Esophagus squamous epithelium (tissue), 5 donors: ENCODE data around the gene BHLHA15. TPM values are rescaled to one million over a fixed set of nuclear protein-coding genes. Genes with fewer than 3 reads are reported as not detected.

ENCODE experiments used
- DNase-seq: peaks from one replicate; lab custom pipeline; 2025; lab: John Stamatoyannopoulos, UW
- H3K27ac ChIP-seq, 4 donors: fragments of 200-600 bp; sonication (generic); one replicate each; pipeline ENCODE4 v1.5.1; 2016 to 2019; ENCODE audit warnings: mild to moderate bottlenecking in 1 of 4
- H3K27me3 ChIP-seq, 4 donors: fragments of 200-600 bp; sonication (generic); 1 replicate in 3 of 4; 2 replicates in 1 of 4; pipeline versions ENCODE4 v1.5.1 to v1.6.0; 2017 to 2021; ENCODE audit warnings: antibody characterized with exemption in 1 of 4
- H3K36me3 ChIP-seq, 3 donors: fragments of 200-600 bp; sonication (generic); one replicate each; pipeline ENCODE4 v1.5.1; 2016 to 2019
- H3K4me1 ChIP-seq, 3 donors: fragments of 200-600 bp; sonication (generic); one replicate each; pipeline ENCODE4 v1.5.1; 2017 to 2019
- H3K4me3 ChIP-seq, 4 donors: fragments of 200-600 bp; sonication (generic); 1 replicate in 3 of 4; 2 replicates in 1 of 4; pipeline ENCODE4 v1.5.1; 2016 to 2019; ENCODE audit warnings: mild to moderate bottlenecking in 2 of 4, moderate library complexity in 1 of 4
- H3K9me3 ChIP-seq, 3 donors: fragments of 200-600 bp; sonication (generic); one replicate each; pipeline ENCODE4 v1.5.1; 2016 to 2019
- CTCF ChIP-seq, 6 experiments: fragments of 450-650 bp in 4 of 6; fragments of 200-600 bp in 2 of 6; sonication (generic) in 2 of 6; IDR thresholded peaks; one replicate each; pipeline ENCODE4 v1.5.1; 2016 to 2019; ENCODE audit warnings: antibody characterized with exemption in 6 of 6, mild to moderate bottlenecking in 4 of 6, moderate library complexity in 4 of 6
- POLR2A ChIP-seq, 4 donors: fragments of 450-650 bp; IDR thresholded peaks; one replicate each; pipeline ENCODE4 v1.6.1; 2017; ENCODE audit warnings: antibody characterized with exemption in 4 of 4, mild to moderate bottlenecking in 4 of 4, moderate library complexity in 3 of 4
- WGBS, 2 donors: methylation state at CpG; one replicate each; pipeline ENCODE4 v1.1.5; 2018; 5-methylcytosine and 5-hydroxymethylcytosine counted together
- intact Hi-C: fragments of 100-400 bp; cut with DNase I; formaldehyde crosslinking; loops from one replicate; pipeline ENCODE4 v1.15.0; 2022
- total RNA-seq, 4 donors: library from RNA; depleted of rRNA; stranded (reverse); fragments of >200 nt; gene quantifications; one replicate each; pipeline ENCODE4 v1.1.0, GENCODE V29; 2016
- donor health status: DM: yes; HTN: yes; CAD: no.

Gene BHLHA15
- total RNA-seq, 4 donors from 2014 or later, result 0.82 to 8.0 (median 2.3) TPM

GRCh38 chr7:98168904-98169621 lies 42.2 kb upstream of the BHLHA15 start:
- intact Hi-C loops, result loop anchor here (5.0 kb wide), 1 partner anchor 62 kb away; the partner anchor contains the start of gene LMTK2

GRCh38 chr7:98170966-98171365 lies 40.3 kb upstream of the BHLHA15 start:
- intact Hi-C loops, result no loop called here
- Histone ChIP-seq H3K27me3 (no peaks in the 10 kb centered on the region), H3K27ac (no peak overlapping the region), H3K4me1 (no peaks in the 10 kb centered on the region), H3K36me3 (peaks cover 0 to 68% (median 3%) of the 10 kb centered on the region in 3 donors), H3K4me3 (no peak overlapping the region), H3K9me3 (no peaks in the 10 kb centered on the region)
- no peak for DNase-seq
- TF ChIP-seq CTCF (IDR thresholded peaks at IDR 0.05), result no peak
- TF ChIP-seq POLR2A (IDR thresholded peaks at IDR 0.05), result no peak
- WGBS, 2 donors, result 90 to 92% methylated on average over 8 of the region's 8 CpGs

More at GRCh38 chr7:98168904-98169621, 42.2 kb upstream of the BHLHA15 start:
- 86 to 90% methylated on average over 5 of the region's 5 CpGs for WGBS, 2 donors
- peaks cover 0 to 3% (median 0%) of the 10 kb centered on the region in 3 donors for H3K4me1 ChIP-seq
- peaks cover 0 to 52% (median 3%) of the 10 kb centered on the region in 3 donors for H3K36me3 ChIP-seq
- no peaks in the 10 kb centered on the region for H3K9me3 ChIP-seq
- H3K4me3 ChIP-seq, result no peak overlapping the region
- no peak overlapping the region for H3K27ac ChIP-seq
- H3K27me3 ChIP-seq, result no peaks in the 10 kb centered on the region
- TF ChIP-seq CTCF (IDR thresholded peaks at IDR 0.05), result no peak
- no peak for TF ChIP-seq POLR2A (IDR thresholded peaks at IDR 0.05)
- DNase-seq, result no peak

GRCh38 chr7:98171449-98171848 lies 39.8 kb upstream of the BHLHA15 start:
- intact Hi-C loops, result no loop called here
- no peaks in the 10 kb centered on the region for H3K4me1 ChIP-seq
- H3K9me3 ChIP-seq, result no peaks in the 10 kb centered on the region
- peaks cover 0 to 72% (median 3%) of the 10 kb centered on the region in 3 donors for H3K36me3 ChIP-seq
- no peak overlapping the region for H3K4me3 ChIP-seq
- no peak for DNase-seq
- 96% methylated on average over 21 to 24 of the region's 24 CpGs for WGBS, 2 donors
- H3K27me3 ChIP-seq, result no peaks in the 10 kb centered on the region
- no peak for TF ChIP-seq CTCF (IDR thresholded peaks at IDR 0.05)
- no peak for TF ChIP-seq POLR2A (IDR thresholded peaks at IDR 0.05)
- no peak overlapping the region for H3K27ac ChIP-seq

GRCh38 chr7:98174334-98175259 lies 36.6 kb upstream of the BHLHA15 start:
- 88 to 93% methylated on average over 18 to 19 of the region's 20 CpGs for WGBS, 2 donors
- Histone ChIP-seq H3K36me3 (peaks cover 0 to 95% (median 3%) of the 10 kb centered on the region in 3 donors), H3K27me3 (no peaks in the 10 kb centered on the region), H3K4me3 (no peak overlapping the region), H3K27ac (no peak overlapping the region), H3K9me3 (no peaks in the 10 kb centered on the region), H3K4me1 (peaks cover 0 to 14% (median 0%) of the 10 kb centered on the region in 3 donors)
- intact Hi-C loops, result no loop called here
- DNase-seq, result no peak
- TF ChIP-seq POLR2A (IDR thresholded peaks at IDR 0.05), result no peak
- TF ChIP-seq CTCF (IDR thresholded peaks at IDR 0.05), result no peak
